VCaP (cell line): ENCODE data around the gene TTLL12.

Experiments
- H3K27ac ChIP-seq: fragments of 450-650 bp; 2 replicates; pipeline ENCODE4 v1.5.1; 2017
- CTCF ChIP-seq: fragments of 450-650 bp; conservative IDR thresholded peaks from 2 replicates; pipeline ENCODE4 v1.5.1; 2017; ENCODE audit warnings: mild to moderate bottlenecking, moderate library complexity

Gene TTLL12

DNA sequence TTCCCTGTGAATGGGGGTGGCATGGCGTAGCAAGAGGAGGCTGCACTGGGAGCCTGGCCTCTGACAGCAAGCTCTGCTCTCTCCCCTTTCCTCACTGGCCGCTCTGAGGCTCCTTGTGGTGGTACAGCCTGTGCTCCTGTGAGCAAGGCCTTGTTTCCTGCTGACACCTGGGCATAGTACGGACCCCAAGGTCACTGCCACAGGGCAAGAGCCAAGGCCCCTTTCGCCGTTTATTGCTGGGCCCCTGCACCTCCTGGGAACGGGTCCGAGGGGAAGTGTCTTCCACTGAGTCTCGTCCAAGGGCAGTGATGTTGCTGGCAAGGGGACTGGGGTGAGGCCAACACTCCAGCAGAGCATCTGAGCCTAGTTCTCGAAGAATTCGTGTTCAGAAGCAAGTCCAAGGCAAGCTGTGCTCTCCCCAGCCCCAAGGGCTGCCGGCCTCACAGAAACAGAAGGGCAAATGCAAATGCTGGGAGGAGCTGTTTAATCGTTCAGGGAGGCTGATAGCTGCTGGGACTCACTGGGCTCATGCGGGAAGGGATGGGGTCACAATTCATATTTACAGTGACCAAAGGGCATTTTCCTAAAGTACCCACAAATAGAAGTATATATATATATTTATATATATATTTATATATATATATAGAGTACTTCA lies 15.9 kb upstream of the TTLL12 start:
- H3K27ac ChIP-seq: no peak overlapping the region
- TF ChIP-seq CTCF: no peak

DNA sequence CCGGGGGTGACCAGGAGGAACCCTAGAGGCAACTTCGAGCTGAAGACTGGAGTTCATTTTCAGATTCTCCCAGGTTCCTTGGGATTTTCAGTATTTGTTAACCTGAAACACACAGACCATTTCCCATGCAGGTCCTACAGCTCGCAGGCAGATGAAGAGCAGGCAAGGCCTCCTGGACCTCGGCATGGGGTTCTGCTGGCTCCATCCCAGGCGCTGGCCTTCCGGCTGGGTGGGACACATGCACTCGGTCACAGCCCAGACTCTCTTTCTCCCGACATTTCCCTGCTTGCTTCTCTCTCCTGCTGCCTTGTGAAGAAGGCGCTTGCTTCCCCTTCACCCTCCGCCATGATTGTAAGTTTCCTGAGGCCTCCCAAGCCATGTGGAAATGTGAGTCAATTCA lies 15.4 kb upstream of the TTLL12 start:
- no peak overlapping the region for H3K27ac ChIP-seq
- TF ChIP-seq CTCF: no peak

DNA sequence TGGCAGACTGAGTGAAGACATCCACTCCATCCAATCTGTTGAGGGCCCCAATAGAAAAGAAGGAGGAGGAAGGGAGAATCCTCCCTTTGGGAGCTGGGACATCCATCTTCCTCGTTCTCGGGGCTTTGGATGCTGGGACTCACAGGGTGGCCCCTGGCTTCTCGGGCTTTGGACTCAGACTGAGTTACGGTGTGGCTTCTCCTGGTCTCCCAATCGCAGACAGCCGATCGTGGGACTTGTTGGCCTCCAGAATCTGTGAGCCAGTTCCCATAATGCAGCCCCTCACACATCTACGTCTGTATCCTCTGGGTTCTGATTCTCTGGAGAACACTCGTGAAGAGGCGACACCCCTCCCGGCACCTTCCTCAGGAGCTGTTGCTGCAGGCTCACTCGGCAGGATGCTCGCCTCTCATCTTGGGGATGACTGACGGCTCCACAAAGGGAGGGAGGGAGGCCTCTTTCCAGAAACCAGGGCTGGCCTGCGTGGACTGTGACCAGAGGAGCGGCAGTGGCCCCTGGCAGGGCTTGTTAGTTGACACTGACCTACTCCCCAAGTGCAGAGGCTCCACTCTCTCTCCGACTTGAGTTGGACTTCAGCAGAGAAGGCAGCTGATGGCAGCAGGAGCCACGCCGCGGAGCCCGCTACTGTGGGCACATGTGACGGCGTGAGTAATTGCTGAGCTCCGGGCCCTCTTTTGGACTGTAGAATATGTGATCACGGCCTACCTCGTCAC lies 14.7 kb upstream of the TTLL12 start:
- no peak overlapping the region for H3K27ac ChIP-seq
- TF ChIP-seq CTCF: no peak

- TF ChIP-seq CTCF: no peak
These were observed 13.6 kb upstream of the TTLL12 start for GRCh38 chr22:43200555-43200954.

DNA sequence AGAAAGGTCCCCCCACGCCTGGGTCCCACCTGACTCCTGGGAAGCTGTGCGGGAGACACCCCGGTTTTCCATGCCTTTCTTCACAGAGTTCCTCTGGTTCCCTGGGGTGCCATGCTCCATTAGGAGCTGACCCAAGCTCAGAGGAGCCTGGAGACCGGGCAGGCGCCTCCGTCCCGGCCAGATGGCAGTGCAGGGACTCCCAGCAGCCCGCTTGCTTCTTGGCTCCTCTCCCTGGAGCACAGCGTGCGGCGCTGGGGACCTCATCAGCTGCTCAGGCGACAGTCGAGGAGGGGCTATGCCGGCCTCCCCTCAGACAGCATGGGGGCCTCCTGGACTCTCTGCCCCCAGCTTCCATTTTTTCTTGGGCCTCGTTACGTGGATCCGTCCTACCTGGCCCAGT lies 13.1 kb upstream of the TTLL12 start:
- no peak overlapping the region for H3K27ac ChIP-seq
- TF ChIP-seq CTCF: no peak

More at GRCh38 chr22:43200555-43200954, 13.6 kb upstream of the TTLL12 start:
- no peak overlapping the region for H3K27ac ChIP-seq

DNA sequence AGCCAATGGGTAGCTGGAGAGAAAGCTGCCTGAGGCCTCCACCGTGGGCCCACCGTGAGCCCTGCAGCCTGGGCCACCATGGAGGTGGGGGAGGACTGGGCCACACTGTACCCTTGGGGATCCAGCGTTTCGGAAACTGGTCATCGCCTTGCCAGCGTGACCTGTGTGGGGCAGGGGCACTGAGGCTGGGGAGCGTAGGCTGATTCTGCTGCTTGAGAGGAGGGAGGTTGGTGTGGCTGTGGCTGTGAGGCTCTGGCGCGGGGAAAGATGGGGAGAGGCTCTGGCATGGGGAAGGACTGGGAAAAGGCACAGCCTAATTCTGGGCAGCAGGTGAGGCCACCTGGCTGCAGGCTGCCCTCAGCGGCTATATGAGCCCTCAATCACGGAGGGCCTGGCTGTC lies 12.6 kb upstream of the TTLL12 start:
- no peak for TF ChIP-seq CTCF
- no peak overlapping the region for H3K27ac ChIP-seq

DNA sequence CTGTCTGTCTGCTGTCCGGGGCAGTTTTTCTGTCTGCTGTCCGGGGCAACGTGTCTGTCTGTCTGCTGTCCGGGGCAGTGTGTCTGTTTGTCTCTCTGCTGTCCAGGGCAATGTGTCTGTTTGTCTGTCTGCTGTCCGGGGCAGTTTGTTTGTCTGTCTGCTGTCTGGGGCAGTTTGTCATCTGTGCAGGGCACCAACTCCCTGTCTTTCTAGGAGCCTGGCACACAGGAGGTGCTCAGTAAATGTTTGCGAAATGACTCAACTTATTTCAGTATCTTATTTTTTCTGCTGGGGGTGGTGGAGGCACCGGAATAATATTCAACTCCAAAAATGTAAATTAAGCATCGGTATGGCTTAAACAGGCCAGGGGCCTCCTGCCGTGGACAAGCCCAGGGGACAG lies 12.0 kb upstream of the TTLL12 start:
- TF ChIP-seq CTCF: no peak
- H3K27ac ChIP-seq: no peak overlapping the region
